ENCODE data around the gene DDIT3. TPM values are rescaled to one million over a fixed set of nuclear protein-coding genes. Genes with fewer than 3 reads are reported as not detected.

DDIT3 gene
- total RNA-seq, 1 experiment from 2014 or later: 3.4 TPM

GRCh38 chr12:57487597-57488401 lies 32.5 kb downstream of the DDIT3 start, which contains the start of gene MARS1 (continued):
- TF ChIP-seq ZNF532 (CRISPR knock-in tag; IDR thresholded peaks at IDR 0.05; ENCODE audit: borderline replicate concordance) (peak; percentile 71; the same call in 1 of the 2 replicates), CDX4 (CRISPR knock-in tag; IDR thresholded peaks at IDR 0.05; ENCODE audit: borderline replicate concordance) (no peak), FOXK1 (CRISPR knock-in tag; IDR thresholded peaks at IDR 0.05) (peak; percentile 86), CREB1 (CRISPR knock-in tag; IDR thresholded peaks at IDR 0.05) (no peak), ZNF512 (CRISPR knock-in tag; IDR thresholded peaks at IDR 0.05; ENCODE audit: borderline replicate concordance) (no peak), ZMAT4 (CRISPR knock-in tag; IDR thresholded peaks at IDR 0.05) (no peak), SMAD4 (CRISPR knock-in tag; IDR thresholded peaks at IDR 0.05) (no peak), TEAD4 (CRISPR knock-in tag; IDR thresholded peaks at IDR 0.05) (no peak), ZNF396 (CRISPR knock-in tag; IDR thresholded peaks at IDR 0.05; ENCODE audit: borderline replicate concordance) (no peak), USF2 (CRISPR knock-in tag; IDR thresholded peaks at IDR 0.05) (no peak), PRDM15 (CRISPR knock-in tag; IDR thresholded peaks at IDR 0.05) (no peak), FOXP4 (CRISPR knock-in tag; IDR thresholded peaks at IDR 0.05) (no peak), ZNF281 (CRISPR knock-in tag; IDR thresholded peaks at IDR 0.05) (no peak), STAT6 (CRISPR knock-in tag; conservative IDR thresholded peaks at IDR 0.05; ENCODE audit: low read depth) (no peak), PREB (CRISPR knock-in tag; IDR thresholded peaks at IDR 0.05; ENCODE audit: borderline replicate concordance) (no peak)

Measured in WTC11 (cell line).